Keratinocyte (primary cell): Measurements from ENCODE around the gene ABR. TPM values are rescaled to one million over a fixed set of nuclear protein-coding genes. Genes with fewer than 3 reads are reported as not detected.

ENCODE experiments used
- DNase-seq: peaks from one replicate; pipeline ENCODE4 v3.0.0-alpha.2; 2011; ENCODE audit warnings: low read depth, missing footprints, low spot score
- FAIRE-seq: peaks from 2 replicates; lab custom pipeline; 2011; peaks lifted over from hg19 to GRCh38; lab: Jason Lieb, UNC
- H2AFZ ChIP-seq: 2 replicates; pipeline ENCODE4 v1.6.0; 2012; ENCODE audit warnings: low read length, control low read depth, inconsistent platforms; ENCODE audit not compliant: control insufficient read depth
- H3K27ac ChIP-seq: 2 replicates; pipeline ENCODE4 v1.5.1; 2011; ENCODE audit warnings: low read length; ENCODE audit not compliant: control insufficient read depth, insufficient read depth
- H3K27me3 ChIP-seq: 3 replicates; pipeline ENCODE4 v1.6.0; 2011; ENCODE audit warnings: low read length; ENCODE audit not compliant: control insufficient read depth, insufficient read depth; ENCODE audit errors: extremely low read depth
- H3K36me3 ChIP-seq, 2 experiments: 2 replicates in 1 of 2; 3 replicates in 1 of 2; pipeline ENCODE4 v1.5.1; 2011; ENCODE audit warnings: low read length in 2 of 2, mild to moderate bottlenecking in 1 of 2; ENCODE audit not compliant: control insufficient read depth in 2 of 2, insufficient read depth in 2 of 2; ENCODE audit errors: extremely low read depth in 1 of 2
- H3K4me1 ChIP-seq: 3 replicates; pipeline ENCODE4 v1.5.1; 2011; ENCODE audit warnings: low read length; ENCODE audit not compliant: control insufficient read depth, insufficient read depth; ENCODE audit errors: extremely low read depth
- H3K4me2 ChIP-seq: 3 replicates; pipeline ENCODE4 v1.6.0; 2011; ENCODE audit warnings: low read depth, low read length; ENCODE audit not compliant: control insufficient read depth, insufficient read depth; ENCODE audit errors: extremely low read depth
- H3K4me3 ChIP-seq, 3 experiments: fragments of 200-600 bp in 1 of 3; sonication (generic) in 1 of 3; 2 replicates in 2 of 3; 3 replicates in 1 of 3; pipeline ENCODE4 v1.5.1; 2011 to 2016; ENCODE audit warnings: low read length in 3 of 3, mild to moderate bottlenecking in 3 of 3, control low read depth in 2 of 3, inconsistent platforms in 1 of 3, low read depth in 1 of 3, mixed read lengths in 1 of 3, mixed run types in 1 of 3, moderate library complexity in 1 of 3; ENCODE audit not compliant: control insufficient read depth in 2 of 3, insufficient read depth in 2 of 3; ENCODE audit errors: extremely low read depth in 1 of 3
- H3K79me2 ChIP-seq: 2 replicates; pipeline ENCODE4 v1.6.0; 2012; ENCODE audit warnings: low read length; ENCODE audit not compliant: control insufficient read depth, insufficient read depth
- H3K9ac ChIP-seq: 3 replicates; pipeline ENCODE4 v1.6.0; 2011; ENCODE audit warnings: low read length; ENCODE audit not compliant: control insufficient read depth, insufficient read depth; ENCODE audit errors: extremely low read depth
- H3K9me1 ChIP-seq: 3 replicates; pipeline ENCODE4 v1.6.0; 2011; ENCODE audit warnings: low read length; ENCODE audit not compliant: control insufficient read depth, insufficient read depth; ENCODE audit errors: extremely low read depth
- H3K9me3 ChIP-seq: 2 replicates; pipeline ENCODE4 v1.5.1; 2012; ENCODE audit warnings: low read depth, low read length; ENCODE audit not compliant: control insufficient read depth
- H4K20me1 ChIP-seq: 3 replicates; pipeline ENCODE4 v1.6.0; 2011; ENCODE audit warnings: low read length; ENCODE audit not compliant: control insufficient read depth, insufficient read depth; ENCODE audit errors: extremely low read depth
- CTCF ChIP-seq, 3 experiments: IDR thresholded peaks in 1 of 3; conservative IDR thresholded peaks in 1 of 3; optimal IDR thresholded peaks in 1 of 3; 2 replicates in 2 of 3; 3 replicates in 1 of 3; pipeline versions ENCODE3 to v1.5.1; 2011; ENCODE audit warnings: low read length in 3 of 3, mild to moderate bottlenecking in 3 of 3, moderate library complexity in 2 of 3, control low read depth in 1 of 3, inconsistent platforms in 1 of 3; ENCODE audit not compliant: insufficient read depth in 2 of 3; ENCODE audit errors: extremely low read depth in 1 of 3
- EZH2 ChIP-seq: IDR thresholded peaks from one replicate; pipeline ENCODE4 v1.6.1; 2012; ENCODE audit warnings: inconsistent platforms, mild to moderate bottlenecking, low read length, moderate library complexity
- dilution Hi-C: fragments of 300-500 bp; cut with MboI; formaldehyde crosslinking; loops from one replicate; pipeline ENCODE4 v1.7.0; 2020; ENCODE audit warnings: low sequenced_read_pairs; ENCODE audit not compliant: extremely low pct_ligation_motif_present
- polyA plus RNA-seq, 5 experiments: library from polyadenylated mRNA; depleted of rRNA in 3 of 5; stranded (reverse) in 3 of 5; stranded (forward) in 1 of 5; unstranded in 1 of 5; fragments of >200 nt; gene quantifications; 1 replicate in 1 of 5; 2 replicates in 3 of 5; 3 replicates in 1 of 5; pipeline versions ENCODE4 v1.2.1 to v1.2.3, GENCODE V29; 2011 to 2012; ENCODE audit warnings: missing spikeins in 2 of 5, low read depth in 1 of 5, low replicate concordance in 1 of 5

The ABR gene
- polyA plus RNA-seq, 1 donor (not counting 4 experiments of a cell fraction or from before 2014, with no cell fraction given), result 17.3 TPM

GRCh38 chr17:979212-979538, 200.6 kb downstream of the ABR start:
- Histone ChIP-seq H3K9ac (peak overlapping the region; percentile 69), H3K79me2 (peaks cover 52% of the 10 kb centered on the region), H3K27me3 (no peaks in the 10 kb centered on the region), H2AFZ (no peak overlapping the region), H3K27ac (peak overlapping the region; percentile 47), H3K9me3 (no peaks in the 10 kb centered on the region), H3K4me1 (peaks cover 40% of the 10 kb centered on the region), H3K9me1 (no peaks in the 10 kb centered on the region), H3K4me3 (peak overlapping the region; percentile 64 to 91 (median 68)), H4K20me1 (peaks cover 5% of the 10 kb centered on the region), H3K36me3 (no peaks in the 10 kb centered on the region), H3K4me2 (no peak overlapping the region)
- dilution Hi-C loops, result loop anchor here (25.0 kb wide), 1 partner anchor 192 kb away; the partner anchor contains the start of genes GLOD4 and MRM3
- DNase-seq, result no peak
- FAIRE-seq, result no peak
- no peak for TF ChIP-seq CTCF (optimal IDR thresholded peaks at IDR 0.05 in 1 of 3, IDR thresholded peaks at IDR 0.05 in 1 of 3, conservative IDR thresholded peaks at IDR 0.05 in 1 of 3; ENCODE audit: extremely low read depth in 1 of 3, insufficient read depth in 2 of 3, low read length in 3 of 3)
- no peak for TF ChIP-seq EZH2

- H3K27ac ChIP-seq, result peak overlapping the region; percentile 89
- H4K20me1 ChIP-seq, result peaks cover 5% of the 10 kb centered on the region
- peak; percentile 90 for FAIRE-seq
- no peaks in the 10 kb centered on the region for H3K9me1 ChIP-seq
- peak overlapping the region; percentile 95 for H3K4me2 ChIP-seq
- no peak overlapping the region for H2AFZ ChIP-seq
- H3K4me3 ChIP-seq, result peak overlapping the region; percentile 91 to 97 (median 96)
- peaks cover 54% of the 10 kb centered on the region for H3K79me2 ChIP-seq
- no peaks in the 10 kb centered on the region for H3K27me3 ChIP-seq
- H3K9me3 ChIP-seq, result no peaks in the 10 kb centered on the region
- no peak for DNase-seq
- dilution Hi-C loops, result loop anchor here (25.0 kb wide), 1 partner anchor 191 kb away; the partner anchor contains the start of genes GLOD4 and MRM3
- H3K4me1 ChIP-seq, result peaks cover 46% of the 10 kb centered on the region
- H3K9ac ChIP-seq, result peak overlapping the region; percentile 92
- TF ChIP-seq EZH2 (no peak), CTCF (optimal IDR thresholded peaks at IDR 0.05 in 1 of 3, IDR thresholded peaks at IDR 0.05 in 1 of 3, conservative IDR thresholded peaks at IDR 0.05 in 1 of 3; ENCODE audit: extremely low read depth in 1 of 3, insufficient read depth in 2 of 3, low read length in 3 of 3) (no peak)
- no peaks in the 10 kb centered on the region for H3K36me3 ChIP-seq
These were observed 201.4 kb downstream of the ABR start for GRCh38 chr17:978103-979093.
